Left cardiac atrium (tissue), 2 donors: ENCODE data around the gene PPAN. TPM values are rescaled to one million over a fixed set of nuclear protein-coding genes. Genes with fewer than 3 reads are reported as not detected.

Experiments
- total RNA-seq, 2 donors: library from RNA; stranded (reverse); fragmentation: NEBNext Ultra II Directional; extraction: Animal tissue kit (Norgen Biotek cat#: 25700); gene quantifications; one replicate each; pipeline ENCODE4 v1.2.1, GENCODE V29; 2021
- donor health status: DM: no; HTN: yes; CAD: no; lungs with severe emphysema.
- donor health status: DM: yes; HTN: yes; CAD: no.

The PPAN gene
- total RNA-seq, 2 donors from 2014 or later = 23.6 to 38.9 TPM

Other genes starting within 250 kb of the PPAN start
- gene OLFM2, start 169.8 kb upstream of the PPAN start, total RNA-seq = 10 to 100 TPM in 1 of 2 donors, 1 to 10 TPM in 1; 9.0 to 10.8 TPM
- 10 to 100 TPM; 16.4 to 23.9 TPM for gene COL5A3, start 95.9 kb upstream of the PPAN start, total RNA-seq
- not detected for gene RDH8, start 92.9 kb upstream of the PPAN start, total RNA-seq
- gene SHFL, start 20.0 kb upstream of the PPAN start, total RNA-seq = 10 to 100 TPM; 11.4 to 18.7 TPM
- gene ANGPTL6, start 3.7 kb upstream of the PPAN start, total RNA-seq = under 1 TPM in 1 of 2 donors, not detected in 1; 0.24 TPM
- gene P2RY11, start 5.3 kb downstream of the PPAN start, total RNA-seq = 10 to 100 TPM in 1 of 2 donors, 1 to 10 TPM in 1; 3.8 to 13.2 TPM
- 100 to 1,000 TPM; 136 to 148 TPM for gene EIF3G, start 13.5 kb downstream of the PPAN start, total RNA-seq
- 10 to 100 TPM; 32.7 to 34.9 TPM for gene DNMT1, start 88.6 kb downstream of the PPAN start, total RNA-seq
- gene S1PR2, start 125.0 kb downstream of the PPAN start, total RNA-seq = 10 to 100 TPM in 1 of 2 donors, 1 to 10 TPM in 1; 7.9 to 13.6 TPM
- gene MRPL4, start 145.9 kb downstream of the PPAN start, total RNA-seq = 10 to 100 TPM; 60.2 to 68.5 TPM
- gene ICAM1, start 164.8 kb downstream of the PPAN start, total RNA-seq = 10 to 100 TPM; 12.0 to 28.5 TPM
- gene ICAM4, start 180.6 kb downstream of the PPAN start, total RNA-seq = under 1 TPM; 0.42 to 0.85 TPM
- gene ICAM5, start 183.6 kb downstream of the PPAN start, total RNA-seq = under 1 TPM; 0.71 to 0.86 TPM
- 1 to 10 TPM; 1.5 to 1.8 TPM for gene ZGLP1, start 203.5 kb downstream of the PPAN start, total RNA-seq
- 10 to 100 TPM; 14.1 to 18.2 TPM for gene FDX2, start 209.7 kb downstream of the PPAN start, total RNA-seq
- gene RAVER1, start 227.2 kb downstream of the PPAN start, total RNA-seq = 10 to 100 TPM; 14.0 to 19.3 TPM
- 10 to 100 TPM; 23.4 to 25.3 TPM for gene ICAM3, start 233.3 kb downstream of the PPAN start, total RNA-seq